ENCODE measurements around the gene LCT.
A peak's percentile ranks its signal among the peaks of the same experiment; 100 is the strongest.
"Not testable (repeated sequence)": the region's sequence is repeated elsewhere in the genome, so short reads cannot be mapped to it uniquely, and the experiment has no call there.

Gene LCT

DNA sequence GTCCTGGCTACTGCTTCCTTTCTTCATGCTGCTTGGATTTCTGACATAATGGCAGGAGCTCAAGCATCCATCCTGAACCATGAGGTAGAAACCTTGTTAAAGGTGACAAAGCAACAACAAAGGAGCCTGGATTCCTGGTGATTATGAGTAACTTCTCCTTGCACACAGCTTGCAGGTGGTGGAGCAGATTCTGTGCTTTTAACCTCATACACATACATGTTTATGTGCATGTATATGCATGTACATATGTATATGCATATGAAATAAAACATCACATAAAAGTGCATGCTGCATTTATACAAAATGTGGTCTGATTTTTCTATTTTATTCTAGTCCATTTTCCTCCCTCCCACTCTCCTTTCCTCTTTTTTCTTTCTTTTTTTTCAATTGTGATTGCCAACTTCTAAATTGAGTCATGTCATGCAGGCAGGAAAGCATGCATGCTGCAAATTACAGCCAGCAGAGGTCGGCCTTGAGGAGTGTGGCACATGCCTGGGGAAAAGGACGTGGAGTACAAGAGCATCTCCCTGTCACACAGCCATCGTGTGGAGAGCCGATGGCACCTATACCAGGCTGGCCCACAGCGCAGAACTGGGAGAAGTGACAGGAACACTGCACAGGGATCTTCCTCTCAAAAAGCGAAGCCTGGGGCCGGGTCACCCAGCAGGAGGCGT is 17.9 kb downstream of the LCT start:
- peak; percentile 47 for DNase-seq (ENCODE audit: low read depth)
- no peak overlapping the region for H3K4me3 ChIP-seq (ENCODE audit: low read depth, low read length)
- TF ChIP-seq, protein P1, sequence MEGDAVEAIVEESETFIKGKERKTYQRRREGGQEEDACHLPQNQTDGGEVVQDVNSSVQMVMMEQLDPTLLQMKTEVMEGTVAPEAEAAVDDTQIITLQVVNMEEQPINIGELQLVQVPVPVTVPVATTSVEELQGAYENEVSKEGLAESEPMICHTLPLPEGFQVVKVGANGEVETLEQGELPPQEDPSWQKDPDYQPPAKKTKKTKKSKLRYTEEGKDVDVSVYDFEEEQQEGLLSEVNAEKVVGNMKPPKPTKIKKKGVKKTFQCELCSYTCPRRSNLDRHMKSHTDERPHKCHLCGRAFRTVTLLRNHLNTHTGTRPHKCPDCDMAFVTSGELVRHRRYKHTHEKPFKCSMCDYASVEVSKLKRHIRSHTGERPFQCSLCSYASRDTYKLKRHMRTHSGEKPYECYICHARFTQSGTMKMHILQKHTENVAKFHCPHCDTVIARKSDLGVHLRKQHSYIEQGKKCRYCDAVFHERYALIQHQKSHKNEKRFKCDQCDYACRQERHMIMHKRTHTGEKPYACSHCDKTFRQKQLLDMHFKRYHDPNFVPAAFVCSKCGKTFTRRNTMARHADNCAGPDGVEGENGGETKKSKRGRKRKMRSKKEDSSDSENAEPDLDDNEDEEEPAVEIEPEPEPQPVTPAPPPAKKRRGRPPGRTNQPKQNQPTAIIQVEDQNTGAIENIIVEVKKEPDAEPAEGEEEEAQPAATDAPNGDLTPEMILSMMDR (IDR thresholded peaks at IDR 0.05; ENCODE audit: insufficient read depth, low read depth, low read length, missing control alignments): peak; percentile 21

- H3K4me3 ChIP-seq (ENCODE audit: low read depth, low read length): no peak overlapping the region
- no peak for DNase-seq (ENCODE audit: low read depth)
- TF ChIP-seq, protein P1 (IDR thresholded peaks at IDR 0.05; ENCODE audit: insufficient read depth, low read depth, low read length, missing control alignments): no peak
These were observed 19.0 kb downstream of the LCT start for GRCh38 chr2:135817951-135818350.

DNA sequence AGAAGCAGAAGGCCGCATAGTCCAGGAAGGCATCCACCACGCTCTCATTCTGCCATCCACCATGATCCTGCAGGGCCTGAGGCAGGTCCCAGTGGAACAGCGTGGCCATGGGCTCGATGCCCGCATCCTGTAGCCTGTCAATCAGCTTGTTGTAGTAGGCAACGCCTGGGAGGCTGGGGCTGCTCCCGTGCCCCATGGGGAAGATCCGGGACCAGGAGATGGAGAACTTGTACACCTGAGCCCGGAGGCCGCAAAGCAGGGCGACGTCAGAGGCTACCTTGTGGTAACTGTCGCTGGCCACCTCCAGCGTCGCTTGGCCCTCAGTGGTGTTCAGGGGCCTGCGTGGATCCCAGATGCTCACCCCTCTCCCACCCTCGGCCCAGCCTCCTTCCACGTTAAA is 19.5 kb downstream of the LCT start:
- DNase-seq (ENCODE audit: low read depth): no peak
- no peak overlapping the region for H3K4me3 ChIP-seq (ENCODE audit: low read depth, low read length)
- TF ChIP-seq, protein P1 (IDR thresholded peaks at IDR 0.05; ENCODE audit: insufficient read depth, low read depth, low read length, missing control alignments): no peak

GRCh38 chr2:135815269-135815668 is 21.7 kb downstream of the LCT start:
- no peak overlapping the region for H3K4me3 ChIP-seq (ENCODE audit: low read depth, low read length)
- no peak for DNase-seq (ENCODE audit: low read depth)
- TF ChIP-seq, protein P1 (IDR thresholded peaks at IDR 0.05; ENCODE audit: insufficient read depth, low read depth, low read length, missing control alignments): no peak

- no peak for DNase-seq (ENCODE audit: low read depth)
- TF ChIP-seq, protein P1 (IDR thresholded peaks at IDR 0.05; ENCODE audit: insufficient read depth, low read depth, low read length, missing control alignments): no peak
- no peak overlapping the region for H3K4me3 ChIP-seq (ENCODE audit: low read depth, low read length)
These were observed 24.0 kb downstream of the LCT start for GRCh38 chr2:135812907-135813511.

GRCh38 chr2:135807874-135808273 is 29.1 kb downstream of the LCT start:
- not testable (repeated sequence) for H3K4me3 ChIP-seq (ENCODE audit: low read depth, low read length); DNase-seq (ENCODE audit: low read depth)

DNA sequence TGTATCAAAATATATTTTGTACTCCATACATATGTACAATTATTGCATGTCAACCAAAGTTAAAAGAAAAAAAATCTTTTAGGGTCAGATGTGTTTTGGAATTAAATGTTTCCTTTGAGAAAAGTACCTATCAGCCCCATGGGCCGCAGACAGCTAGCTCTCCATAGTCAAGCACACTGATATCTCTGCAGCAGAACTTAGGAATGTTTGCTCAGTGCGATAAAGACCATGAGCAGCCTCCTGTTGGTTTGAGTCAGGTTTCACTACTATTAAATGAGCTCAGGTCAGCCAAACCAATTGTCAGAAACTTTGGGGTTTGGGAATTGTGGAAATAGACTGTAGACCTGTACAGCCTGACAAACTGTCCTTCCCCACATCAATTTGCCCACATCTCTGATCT is 33.7 kb downstream of the LCT start:
- no peak overlapping the region for H3K4me3 ChIP-seq (ENCODE audit: low read depth, low read length)
- DNase-seq (ENCODE audit: low read depth): no peak
- TF ChIP-seq, protein P1 (IDR thresholded peaks at IDR 0.05; ENCODE audit: insufficient read depth, low read depth, low read length, missing control alignments): no peak

All from GM12865 (cell line).